ENCODE data around the gene RELA. TPM values are rescaled to one million over a fixed set of nuclear protein-coding genes. Genes with fewer than 3 reads are reported as not detected.

The RELA gene
- total RNA-seq, 4 donors from 2014 or later, result 61.9 to 73.5 (median 67.5) TPM

GRCh38 chr11:65613091-65613928 is 49.4 kb downstream of the RELA start:
- intact Hi-C loops (cut with DNase I; ENCODE audit: low total_unique reads), result loop anchor here (5.0 kb wide), 1 partner anchor 36 kb away; the partner anchor contains the start of gene EHBP1L1
- 4 to 14% methylated on average over 18 to 37 of the region's 43 CpGs for WGBS, 2 donors
- peak overlapping the region; percentile 57 for H3K4me3 ChIP-seq (ENCODE audit: low read depth, poor library complexity, severe bottlenecking)
- TF ChIP-seq CTCF (IDR thresholded peaks at IDR 0.05) (no peak), POLR2A (IDR thresholded peaks at IDR 0.05) (no peak)
- DNase-seq (ENCODE audit: low spot score in 2 of 2), result peak; percentile 37 to 90

- DNase-seq (ENCODE audit: low spot score in 2 of 2), result no peak
- TF ChIP-seq POLR2A (IDR thresholded peaks at IDR 0.05), result no peak
- TF ChIP-seq CTCF (IDR thresholded peaks at IDR 0.05), result no peak
- H3K4me3 ChIP-seq (ENCODE audit: low read depth, poor library complexity, severe bottlenecking), result no peak overlapping the region
- intact Hi-C loops (cut with DNase I; ENCODE audit: low total_unique reads), result loop anchor here (5.0 kb wide), 1 partner anchor 35 kb away; the partner anchor contains the start of gene EHBP1L1
- 58 to 72% methylated on average over 3 to 7 of the region's 7 CpGs for WGBS, 2 donors
Measured at GRCh38 chr11:65612691-65613090, 50.0 kb downstream of the RELA start.

- DNase-seq (ENCODE audit: low spot score in 2 of 2), result no peak
- intact Hi-C loops (cut with DNase I; ENCODE audit: low total_unique reads), result loop anchor here (5.0 kb wide), 1 partner anchor 35 kb away; the partner anchor contains the start of gene EHBP1L1
- H3K4me3 ChIP-seq (ENCODE audit: low read depth, poor library complexity, severe bottlenecking), result no peak overlapping the region
- no peak for TF ChIP-seq CTCF (IDR thresholded peaks at IDR 0.05)
- TF ChIP-seq POLR2A (IDR thresholded peaks at IDR 0.05), result no peak
- WGBS, 2 donors, result 70 to 76% methylated on average over 12 of the region's 12 CpGs
Measured at GRCh38 chr11:65611758-65612603, 50.7 kb downstream of the RELA start.

GRCh38 chr11:65611028-65611757 is 51.5 kb downstream of the RELA start:
- TF ChIP-seq CTCF (IDR thresholded peaks at IDR 0.05) (no peak), POLR2A (IDR thresholded peaks at IDR 0.05) (no peak)
- H3K4me3 ChIP-seq (ENCODE audit: low read depth, poor library complexity, severe bottlenecking), result no peak overlapping the region
- 51 to 57% methylated on average over 9 to 10 of the region's 10 CpGs for WGBS, 2 donors
- intact Hi-C loops (cut with DNase I; ENCODE audit: low total_unique reads), result loop anchor here (5.0 kb wide), 1 partner anchor 34 kb away; the partner anchor contains the start of gene EHBP1L1
- DNase-seq (ENCODE audit: low spot score in 2 of 2), result peak in 1 of 2 donors; percentile 40

- no peak for TF ChIP-seq CTCF (IDR thresholded peaks at IDR 0.05)
- TF ChIP-seq POLR2A (IDR thresholded peaks at IDR 0.05), result no peak
- intact Hi-C loops (cut with DNase I; ENCODE audit: low total_unique reads), result loop anchor here (5.0 kb wide), 1 partner anchor 33 kb away; the partner anchor contains the start of gene EHBP1L1
- no peak for DNase-seq (ENCODE audit: low spot score in 2 of 2)
- WGBS, 2 donors, result 48 to 50% methylated on average over 6 of the region's 6 CpGs
- no peak overlapping the region for H3K4me3 ChIP-seq (ENCODE audit: low read depth, poor library complexity, severe bottlenecking)
Measured at GRCh38 chr11:65610404-65610803, 52.3 kb downstream of the RELA start.

Measured in lower leg skin (tissue), 4 donors.